ENCODE results near the gene KRT77. TPM values are rescaled to one million over a fixed set of nuclear protein-coding genes. Genes with fewer than 3 reads are reported as not detected.

The KRT77 gene
- total and polyA plus RNA-seq, 8 donors = 0.03 TPM; not detected in 7

DNA sequence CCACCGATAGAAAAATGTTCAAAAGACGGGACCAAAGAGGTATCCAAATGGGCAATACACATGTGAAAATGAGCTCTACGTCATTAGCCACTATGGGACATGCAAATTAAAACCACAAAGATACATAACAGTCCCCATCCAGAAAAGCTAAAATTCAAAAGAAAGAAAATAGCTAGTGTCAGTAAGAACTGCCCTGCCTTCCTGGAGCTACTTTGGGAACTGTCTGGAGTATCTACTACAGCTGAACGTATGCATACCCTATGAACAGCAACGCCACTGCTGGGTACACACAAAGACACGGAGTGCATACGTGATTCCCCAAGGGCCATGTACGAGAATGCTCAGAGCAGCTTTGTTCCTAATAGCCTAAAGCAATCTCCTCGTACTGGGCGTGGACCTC is 25.8 kb upstream of the KRT77 start:
- DNase-seq = no peak
- Histone ChIP-seq H3K27me3 (peaks cover 0 to 52% (median 3%) of the 10 kb centered on the region in 3 donors), H3K4me1 (no peaks in the 10 kb centered on the region), H3K36me3 (no peaks in the 10 kb centered on the region), H3K4me3 (no peak overlapping the region), H3K9me3 (no peaks in the 10 kb centered on the region), H3K27ac (no peak overlapping the region)
- 74 to 85% (median 81%) methylated on average over 9 to 10 of the region's 10 CpGs for WGBS, 5 donors
- TF ChIP-seq POLR2A (IDR thresholded peaks at IDR 0.05) = no peak
- TF ChIP-seq, protein P1, sequence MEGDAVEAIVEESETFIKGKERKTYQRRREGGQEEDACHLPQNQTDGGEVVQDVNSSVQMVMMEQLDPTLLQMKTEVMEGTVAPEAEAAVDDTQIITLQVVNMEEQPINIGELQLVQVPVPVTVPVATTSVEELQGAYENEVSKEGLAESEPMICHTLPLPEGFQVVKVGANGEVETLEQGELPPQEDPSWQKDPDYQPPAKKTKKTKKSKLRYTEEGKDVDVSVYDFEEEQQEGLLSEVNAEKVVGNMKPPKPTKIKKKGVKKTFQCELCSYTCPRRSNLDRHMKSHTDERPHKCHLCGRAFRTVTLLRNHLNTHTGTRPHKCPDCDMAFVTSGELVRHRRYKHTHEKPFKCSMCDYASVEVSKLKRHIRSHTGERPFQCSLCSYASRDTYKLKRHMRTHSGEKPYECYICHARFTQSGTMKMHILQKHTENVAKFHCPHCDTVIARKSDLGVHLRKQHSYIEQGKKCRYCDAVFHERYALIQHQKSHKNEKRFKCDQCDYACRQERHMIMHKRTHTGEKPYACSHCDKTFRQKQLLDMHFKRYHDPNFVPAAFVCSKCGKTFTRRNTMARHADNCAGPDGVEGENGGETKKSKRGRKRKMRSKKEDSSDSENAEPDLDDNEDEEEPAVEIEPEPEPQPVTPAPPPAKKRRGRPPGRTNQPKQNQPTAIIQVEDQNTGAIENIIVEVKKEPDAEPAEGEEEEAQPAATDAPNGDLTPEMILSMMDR (IDR thresholded peaks at IDR 0.05) = no peak
- TF ChIP-seq EP300 (IDR thresholded peaks at IDR 0.05) = no peak
- TF ChIP-seq POLR2AphosphoS5 (IDR thresholded peaks at IDR 0.05) = no peak
- intact Hi-C loops (cut with DNase I; ENCODE audit: low total_unique reads) = no loop called here

DNA sequence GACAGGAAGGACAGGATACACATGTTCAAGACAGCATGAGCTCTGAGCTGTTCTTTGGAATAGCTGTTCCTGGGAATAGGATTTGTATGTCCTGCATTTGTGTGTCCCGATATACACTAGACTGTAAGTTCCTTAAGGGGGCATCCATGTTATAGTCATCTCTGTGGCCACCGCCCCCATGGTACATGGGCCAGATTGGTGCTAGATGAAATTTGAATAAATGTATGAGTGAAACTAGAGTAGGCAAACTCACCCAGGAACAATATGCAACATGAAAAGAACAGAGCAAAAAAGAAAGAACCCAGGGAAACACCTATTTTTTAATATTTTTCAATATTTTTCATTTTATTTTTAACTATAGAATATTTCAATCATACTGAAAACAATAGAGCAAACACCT is 25.1 kb upstream of the KRT77 start:
- Histone ChIP-seq H3K4me3 (no peak overlapping the region), H3K4me1 (no peaks in the 10 kb centered on the region)

DNA sequence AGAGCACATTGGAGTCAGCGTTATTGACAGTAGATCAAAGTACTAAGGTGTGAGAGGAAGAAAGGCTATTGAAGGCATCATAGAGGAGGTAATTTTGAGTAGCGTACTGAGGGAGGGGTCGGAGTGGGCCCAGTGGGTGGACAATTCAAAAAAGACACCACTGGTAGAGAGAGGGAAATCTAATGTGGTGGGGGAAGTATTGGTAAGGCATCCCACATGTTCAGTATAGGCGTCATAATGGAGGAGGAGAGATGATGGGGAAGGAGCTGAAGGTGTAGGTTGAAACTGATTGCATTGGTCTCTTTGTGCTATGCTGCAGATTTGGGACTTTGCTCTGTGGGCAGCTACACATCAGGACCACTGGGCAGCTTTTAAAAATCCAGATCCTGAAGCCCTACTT is 23.7 kb upstream of the KRT77 start:
- DNase-seq = no peak
- H3K4me3 ChIP-seq = no peak overlapping the region
- no peaks in the 10 kb centered on the region for H3K9me3 ChIP-seq
- H3K36me3 ChIP-seq = no peaks in the 10 kb centered on the region
- intact Hi-C loops (cut with DNase I; ENCODE audit: low total_unique reads) = no loop called here
- H3K27me3 ChIP-seq = peaks cover 0 to 49% (median 0%) of the 10 kb centered on the region in 3 donors
- 70 to 81% (median 77%) methylated on average over 4 of the region's 4 CpGs for WGBS, 5 donors
- TF ChIP-seq POLR2AphosphoS5 (IDR thresholded peaks at IDR 0.05) (no peak), POLR2A (IDR thresholded peaks at IDR 0.05) (no peak), EP300 (IDR thresholded peaks at IDR 0.05) (no peak)
- TF ChIP-seq, protein P1 (IDR thresholded peaks at IDR 0.05) = no peak
- no peaks in the 10 kb centered on the region for H3K4me1 ChIP-seq
- H3K27ac ChIP-seq = no peak overlapping the region

More for the DNA sequence above, 25.1 kb upstream of the KRT77 start:
- Histone ChIP-seq H3K27ac (no peak overlapping the region), H3K9me3 (no peaks in the 10 kb centered on the region), H3K27me3 (peaks cover 0 to 52% (median 3%) of the 10 kb centered on the region in 3 donors), H3K36me3 (no peaks in the 10 kb centered on the region)
- no peak for DNase-seq
- TF ChIP-seq, protein P1 (IDR thresholded peaks at IDR 0.05) = no peak
- no peak for TF ChIP-seq EP300 (IDR thresholded peaks at IDR 0.05)
- no peak for TF ChIP-seq POLR2A (IDR thresholded peaks at IDR 0.05)
- no peak for TF ChIP-seq POLR2AphosphoS5 (IDR thresholded peaks at IDR 0.05)
- WGBS, 5 donors = 80 to 98% (median 92%) methylated on average over 2 of the region's 2 CpGs
- intact Hi-C loops (cut with DNase I; ENCODE audit: low total_unique reads) = no loop called here

DNA sequence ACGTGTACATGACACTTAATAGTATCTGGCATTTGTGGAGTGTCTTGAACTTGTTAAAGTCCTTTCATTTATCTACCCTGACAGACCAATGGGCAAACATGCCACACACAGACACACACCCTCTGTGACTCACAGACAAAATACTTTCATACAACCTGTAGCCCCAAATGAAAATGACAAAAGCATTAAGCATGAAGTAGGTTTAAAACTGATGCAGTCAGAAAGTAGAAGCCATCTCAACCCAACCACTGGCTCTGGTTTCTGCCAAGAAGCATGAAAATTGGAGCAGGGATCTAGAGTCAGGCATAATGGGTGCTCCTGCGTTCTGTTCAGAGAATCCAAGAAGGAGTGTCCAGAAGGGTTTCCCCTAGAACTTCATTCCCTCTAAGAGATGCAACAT is 23.1 kb upstream of the KRT77 start:
- Histone ChIP-seq H3K4me1 (no peaks in the 10 kb centered on the region), H3K9me3 (no peaks in the 10 kb centered on the region), H3K4me3 (no peak overlapping the region), H3K27me3 (peaks cover 0 to 43% (median 0%) of the 10 kb centered on the region in 3 donors), H3K27ac (no peak overlapping the region), H3K36me3 (no peaks in the 10 kb centered on the region)
- DNase-seq = no peak
- intact Hi-C loops (cut with DNase I; ENCODE audit: low total_unique reads) = no loop called here
- WGBS, 5 donors = 42 to 67% (median 57%) methylated on average over 2 of the region's 2 CpGs
- TF ChIP-seq EP300 (IDR thresholded peaks at IDR 0.05) = no peak
- TF ChIP-seq, protein P1 (IDR thresholded peaks at IDR 0.05) = no peak
- no peak for TF ChIP-seq POLR2AphosphoS5 (IDR thresholded peaks at IDR 0.05)
- TF ChIP-seq POLR2A (IDR thresholded peaks at IDR 0.05) = no peak

Data from stomach (tissue), 9 donors.